Lower leg skin (tissue), 3 donors: Measurements from ENCODE around the gene FGF12.

Experiments used
- CTCF ChIP-seq, 3 donors: fragments of 450-650 bp; IDR thresholded peaks; one replicate each; pipeline ENCODE4 v1.5.1; 2016; ENCODE audit warnings: antibody characterized with exemption in 3 of 3, mild to moderate bottlenecking in 3 of 3, moderate library complexity in 2 of 3
- POLR2A ChIP-seq, 2 donors: fragments of 450-650 bp; IDR thresholded peaks; one replicate each; pipeline ENCODE4 v1.6.1; 2016 to 2017; ENCODE audit warnings: antibody characterized with exemption in 2 of 2, mild to moderate bottlenecking in 1 of 2, moderate library complexity in 1 of 2

- TF ChIP-seq POLR2A (IDR thresholded peaks at IDR 0.05) (no peak), CTCF (IDR thresholded peaks at IDR 0.05) (no peak)
Measured at GRCh38 chr3:192597913-192598312, 129.4 kb downstream of the FGF12 start.
